Skeletal muscle satellite cell (primary cell): ENCODE data around the gene FICD.
"Not testable (repeated sequence)": the region's sequence is repeated elsewhere in the genome, so short reads cannot be mapped to it uniquely, and the experiment has no call there.

Experiments
- H3K27me3 ChIP-seq: 2 replicates; pipeline ENCODE4 v1.7.0; 2013; ENCODE audit warnings: low read length; ENCODE audit not compliant: control insufficient read depth, insufficient read depth
- H3K36me3 ChIP-seq: 2 replicates; pipeline ENCODE4 v1.7.0; 2013; ENCODE audit warnings: mild to moderate bottlenecking, control low read depth, low read length; ENCODE audit not compliant: insufficient read depth
- H3K4me1 ChIP-seq: 2 replicates; pipeline ENCODE4 v1.7.0; 2013; ENCODE audit warnings: low read length; ENCODE audit not compliant: control insufficient read depth, insufficient read depth
- H3K4me2 ChIP-seq: 2 replicates; pipeline ENCODE4 v1.7.0; 2013; ENCODE audit warnings: mild to moderate bottlenecking, low read length
- H3K4me3 ChIP-seq: 2 replicates; pipeline ENCODE4 v1.7.0; 2013; ENCODE audit warnings: low read length
- H3K9ac ChIP-seq: 2 replicates; pipeline ENCODE4 v1.7.0; 2013; ENCODE audit warnings: mild to moderate bottlenecking, low read depth, low read length, moderate library complexity
- H3K9me3 ChIP-seq: replicated peaks from 2 replicates; pipeline ENCODE4 v1.7.0; 2013; ENCODE audit warnings: mild to moderate bottlenecking, control low read depth, low read length

The FICD gene

GRCh38 chr12:108483213-108484059, 31.6 kb upstream of the FICD start:
- Histone ChIP-seq H3K9ac (no peak overlapping the region), H3K36me3 (no peaks in the 10 kb centered on the region), H3K4me1 (no peaks in the 10 kb centered on the region), H3K4me2 (no peak overlapping the region), H3K27me3 (peaks cover 17% of the 10 kb centered on the region), H3K9me3 (no peaks in the 10 kb centered on the region), H3K4me3 (no peak overlapping the region)

- H3K36me3 ChIP-seq, result no peaks in the 10 kb centered on the region
- no peak overlapping the region for H3K9ac ChIP-seq
- H3K4me3 ChIP-seq, result no peak overlapping the region
- H3K4me2 ChIP-seq, result no peak overlapping the region
- H3K9me3 ChIP-seq, result no peaks in the 10 kb centered on the region
- no peaks in the 10 kb centered on the region for H3K4me1 ChIP-seq
- peaks cover 12% of the 10 kb centered on the region for H3K27me3 ChIP-seq
Observed at GRCh38 chr12:108484431-108484830, 30.6 kb upstream of the FICD start.

- no peaks in the 10 kb centered on the region for H3K4me1 ChIP-seq
Observed at GRCh38 chr12:108484845-108485244, 30.2 kb upstream of the FICD start.

GRCh38 chr12:108485371-108485770, 29.7 kb upstream of the FICD start:
- H3K4me2 ChIP-seq, H3K4me3 ChIP-seq, H3K27me3 ChIP-seq, H3K4me1 ChIP-seq, H3K9me3 ChIP-seq, H3K36me3 ChIP-seq, H3K9ac ChIP-seq: not testable (repeated sequence)

More at GRCh38 chr12:108484845-108485244, 30.2 kb upstream of the FICD start:
- H3K9me3 ChIP-seq, result no peaks in the 10 kb centered on the region
- peaks cover 8% of the 10 kb centered on the region for H3K27me3 ChIP-seq
- no peak overlapping the region for H3K9ac ChIP-seq
- H3K36me3 ChIP-seq, result no peaks in the 10 kb centered on the region
- no peak overlapping the region for H3K4me3 ChIP-seq
- no peak overlapping the region for H3K4me2 ChIP-seq

GRCh38 chr12:108487029-108487428, 28.0 kb upstream of the FICD start:
- not testable (repeated sequence) for H3K9ac ChIP-seq, H3K4me3 ChIP-seq, H3K4me2 ChIP-seq, H3K27me3 ChIP-seq, H3K36me3 ChIP-seq, H3K4me1 ChIP-seq, H3K9me3 ChIP-seq

GRCh38 chr12:108491256-108491655, 23.8 kb upstream of the FICD start:
- no peak overlapping the region for H3K9ac ChIP-seq
- H3K9me3 ChIP-seq, result no peaks in the 10 kb centered on the region
- H3K4me3 ChIP-seq, result no peak overlapping the region
- H3K27me3 ChIP-seq, result peaks cover 13% of the 10 kb centered on the region
- no peaks in the 10 kb centered on the region for H3K4me1 ChIP-seq
- H3K36me3 ChIP-seq, result no peaks in the 10 kb centered on the region
- H3K4me2 ChIP-seq, result no peak overlapping the region

GRCh38 chr12:108495054-108495453, 20.0 kb upstream of the FICD start:
- H3K9me3 ChIP-seq, result no peaks in the 10 kb centered on the region
- H3K4me1 ChIP-seq, result no peaks in the 10 kb centered on the region
- no peak overlapping the region for H3K4me2 ChIP-seq
- no peaks in the 10 kb centered on the region for H3K36me3 ChIP-seq
- H3K27me3 ChIP-seq, result peaks cover 23% of the 10 kb centered on the region
- H3K9ac ChIP-seq, result no peak overlapping the region
- H3K4me3 ChIP-seq, result no peak overlapping the region

GRCh38 chr12:108495823-108496579, 19.1 kb upstream of the FICD start:
- no peak overlapping the region for H3K4me3 ChIP-seq
- H3K36me3 ChIP-seq, result no peaks in the 10 kb centered on the region

GRCh38 chr12:108498136-108498535, 16.9 kb upstream of the FICD start:
- Histone ChIP-seq H3K27me3 (peaks cover 23% of the 10 kb centered on the region), H3K9me3 (no peaks in the 10 kb centered on the region), H3K36me3 (no peaks in the 10 kb centered on the region), H3K4me2 (no peak overlapping the region), H3K9ac (no peak overlapping the region), H3K4me1 (no peaks in the 10 kb centered on the region), H3K4me3 (no peak overlapping the region)

More at GRCh38 chr12:108495823-108496579, 19.1 kb upstream of the FICD start:
- no peak overlapping the region for H3K4me2 ChIP-seq
- H3K9me3 ChIP-seq, result no peaks in the 10 kb centered on the region
- peaks cover 26% of the 10 kb centered on the region for H3K27me3 ChIP-seq
- H3K9ac ChIP-seq, result no peak overlapping the region
- H3K4me1 ChIP-seq, result no peaks in the 10 kb centered on the region

- H3K9me3 ChIP-seq, result no peaks in the 10 kb centered on the region
- H3K4me2 ChIP-seq, result no peak overlapping the region
- H3K9ac ChIP-seq, result no peak overlapping the region
- H3K4me1 ChIP-seq, result no peaks in the 10 kb centered on the region
- H3K4me3 ChIP-seq, result no peak overlapping the region
- peaks cover 8% of the 10 kb centered on the region for H3K27me3 ChIP-seq
- H3K36me3 ChIP-seq, result no peaks in the 10 kb centered on the region
Observed at GRCh38 chr12:108502922-108503321, 12.2 kb upstream of the FICD start.

- no peaks in the 10 kb centered on the region for H3K4me1 ChIP-seq
- H3K36me3 ChIP-seq, result no peaks in the 10 kb centered on the region
- peaks cover 8% of the 10 kb centered on the region for H3K27me3 ChIP-seq
Observed at GRCh38 chr12:108505129-108505528, 9.9 kb upstream of the FICD start.

More at GRCh38 chr12:108505129-108505528, 9.9 kb upstream of the FICD start:
- no peak overlapping the region for H3K4me2 ChIP-seq
- no peak overlapping the region for H3K4me3 ChIP-seq
- H3K9me3 ChIP-seq, result no peaks in the 10 kb centered on the region
- H3K9ac ChIP-seq, result no peak overlapping the region
